ENCODE measurements around the gene PRAMEF15. TPM values are rescaled to one million over a fixed set of nuclear protein-coding genes. Genes with fewer than 3 reads are reported as not detected.
"Not testable (repeated sequence)": the region's sequence is repeated elsewhere in the genome, so short reads cannot be mapped to it uniquely, and the experiment has no call there.

PRAMEF15 gene
- not detected in 2 replicates for total RNA-seq (2014; rRNA removed; shearing (Covaris generic))

DNA sequence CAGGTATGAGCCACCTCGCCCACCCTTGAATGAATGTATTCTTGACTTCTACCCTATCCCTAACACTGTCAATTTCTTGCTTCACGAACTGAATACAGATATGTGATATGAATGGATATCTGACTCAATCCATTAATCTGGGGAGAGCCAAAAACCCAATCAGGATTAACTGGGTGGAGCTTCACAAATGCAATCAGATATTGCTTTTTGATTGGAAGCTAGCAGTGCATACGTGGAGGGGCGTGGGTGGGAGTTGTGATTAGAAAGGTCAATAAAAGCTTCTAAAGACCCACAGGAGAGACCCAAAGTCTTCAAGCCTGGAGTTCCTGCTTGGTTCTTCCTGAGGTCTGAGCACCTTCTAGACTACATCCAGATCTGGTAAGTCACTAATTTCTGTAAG is at the start of gene PRAMEF15:
TSS of gene PRAMEF15 (plus strand) at position 301 of the 400 bp plus-strand sequence. CDS start 2,827 bp downstream, outside the sequence.
- H3K9me3 ChIP-seq (replicated peaks); DNase-seq; H3K27me3 ChIP-seq; H3K4me1 ChIP-seq; H3K36me3 ChIP-seq; H3K27ac ChIP-seq; H3K4me3 ChIP-seq: not testable (repeated sequence)

DNA sequence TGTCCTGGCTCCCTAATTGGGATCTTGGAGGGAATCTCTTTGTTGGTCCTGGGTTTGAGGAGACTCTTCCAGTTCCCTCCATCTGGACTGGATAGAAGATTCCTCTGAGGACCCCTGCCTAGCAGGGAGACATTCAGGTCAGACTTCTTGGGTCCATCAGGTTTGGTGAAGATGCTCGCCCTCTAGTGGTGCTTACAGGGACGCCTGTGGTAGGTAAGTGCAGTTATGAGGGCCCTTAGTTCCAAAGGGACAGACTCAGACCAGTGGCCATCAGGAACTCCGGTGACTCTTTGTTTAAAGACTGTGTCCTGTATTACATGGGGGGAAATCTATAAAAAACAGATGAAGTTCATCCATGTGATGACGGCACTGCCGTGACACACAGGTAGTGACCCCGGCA is 38.4 kb upstream of the PRAMEF15 start:
- DNase-seq; H3K9me3 ChIP-seq (replicated peaks); H3K36me3 ChIP-seq; H3K4me1 ChIP-seq; H3K27ac ChIP-seq; H3K27me3 ChIP-seq; H3K4me3 ChIP-seq: not testable (repeated sequence)

DNA sequence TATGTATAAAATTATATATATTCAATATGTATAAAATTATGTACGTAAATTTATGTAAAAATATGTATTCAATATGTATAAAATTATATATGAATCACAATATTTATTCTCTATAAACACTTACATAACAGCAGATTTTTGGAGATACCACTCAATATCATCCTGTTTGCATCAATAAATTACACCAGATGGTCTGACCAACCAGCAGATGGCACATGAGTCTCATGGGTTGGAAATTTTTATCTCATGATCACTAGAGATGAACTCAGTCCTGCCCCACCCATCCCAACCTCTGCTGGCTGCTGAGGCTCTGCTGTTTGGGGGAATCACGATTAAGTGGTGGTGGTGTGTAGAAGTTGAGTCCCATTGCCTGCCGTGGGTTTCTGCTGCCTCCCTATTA is 35.8 kb upstream of the PRAMEF15 start:
- H3K27me3 ChIP-seq; DNase-seq; H3K4me1 ChIP-seq; H3K36me3 ChIP-seq; H3K4me3 ChIP-seq; H3K27ac ChIP-seq; H3K9me3 ChIP-seq (replicated peaks): not testable (repeated sequence)

DNA sequence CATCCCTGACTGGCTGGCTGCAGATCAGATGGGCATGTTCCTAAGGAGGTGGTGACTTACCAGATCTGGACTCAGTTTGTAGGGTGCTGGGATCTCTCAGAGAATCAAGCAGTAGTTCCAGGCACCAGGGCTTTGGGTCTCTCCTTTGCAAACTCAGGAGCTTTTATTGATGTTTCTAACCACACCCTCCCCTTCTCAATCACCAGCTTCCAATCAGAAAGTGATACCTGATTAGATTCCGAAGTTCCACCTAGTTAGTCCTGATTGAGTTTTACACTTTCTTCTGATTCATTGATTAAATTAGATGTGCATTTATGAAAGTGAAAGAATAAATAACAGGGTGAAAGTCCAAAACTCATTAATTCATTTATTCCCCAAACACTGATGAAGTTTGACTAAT is 30.3 kb upstream of the PRAMEF15 start, which contains the start of gene PRAMEF8:
TSS of gene PRAMEF8 (minus strand) at position 101 of the 400 bp plus-strand sequence. CDS start 1,046 bp downstream, outside the sequence.
- H3K4me3 ChIP-seq; H3K36me3 ChIP-seq; H3K27ac ChIP-seq; H3K4me1 ChIP-seq; DNase-seq; H3K9me3 ChIP-seq (replicated peaks); H3K27me3 ChIP-seq: not testable (repeated sequence)

DNA sequence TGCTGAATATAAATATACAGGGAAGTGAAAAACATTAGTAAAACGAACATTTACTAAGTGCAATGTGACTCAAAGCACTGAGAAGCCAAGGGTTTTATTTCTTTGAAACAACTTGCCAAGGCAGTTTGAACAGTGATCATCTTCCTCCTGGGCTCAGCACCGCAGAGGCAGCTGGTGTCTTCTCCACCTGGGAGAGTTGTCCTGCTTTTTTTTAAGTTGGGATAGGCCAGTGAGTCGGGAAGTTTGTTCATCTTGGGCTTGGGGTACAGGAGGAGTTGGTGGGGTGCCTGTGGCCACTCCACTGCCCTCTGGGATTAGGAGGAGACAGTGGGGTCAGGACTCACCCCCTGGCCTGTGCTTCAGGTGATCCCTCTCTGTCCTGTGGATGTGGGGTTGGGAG is 26.4 kb upstream of the PRAMEF15 start:
- H3K4me3 ChIP-seq; H3K4me1 ChIP-seq; DNase-seq; H3K9me3 ChIP-seq (replicated peaks); H3K36me3 ChIP-seq; H3K27ac ChIP-seq; H3K27me3 ChIP-seq: not testable (repeated sequence)

DNA sequence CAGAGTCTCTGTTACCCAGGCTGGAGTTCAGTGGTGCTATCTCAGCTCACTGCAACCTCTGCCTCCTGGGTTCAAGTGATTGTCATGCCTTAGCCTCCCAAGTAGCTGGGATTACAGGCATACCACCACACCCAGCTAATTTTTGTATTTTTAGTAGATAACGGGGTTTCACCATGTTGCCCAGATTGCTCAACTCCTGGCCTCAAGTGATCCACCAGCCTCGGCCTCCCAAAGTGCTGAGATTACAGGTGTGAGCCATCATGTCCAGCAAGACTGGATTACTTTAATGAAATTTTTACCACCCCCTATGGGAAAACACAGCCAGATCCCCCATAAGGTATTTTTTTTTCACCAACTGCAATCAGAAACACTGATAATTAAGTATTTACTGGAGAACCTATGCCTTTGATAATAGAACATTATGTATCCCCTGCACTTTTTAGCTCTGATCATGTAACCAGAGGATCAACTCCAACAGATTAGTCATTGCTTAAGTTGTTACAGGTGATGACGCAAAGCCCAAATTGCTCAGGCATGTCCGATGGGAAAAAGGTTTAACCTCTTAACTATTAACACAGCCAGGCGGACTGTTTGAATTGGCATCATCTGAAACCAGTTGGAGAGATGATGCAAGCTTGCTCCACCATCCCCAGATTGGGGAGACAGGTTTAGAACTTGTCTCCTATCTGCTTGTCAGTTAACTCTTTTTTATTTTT is 18.0 kb upstream of the PRAMEF15 start:
- DNase-seq; H3K4me1 ChIP-seq; H3K9me3 ChIP-seq (replicated peaks); H3K27ac ChIP-seq; H3K36me3 ChIP-seq; H3K27me3 ChIP-seq; H3K4me3 ChIP-seq: not testable (repeated sequence)

DNA sequence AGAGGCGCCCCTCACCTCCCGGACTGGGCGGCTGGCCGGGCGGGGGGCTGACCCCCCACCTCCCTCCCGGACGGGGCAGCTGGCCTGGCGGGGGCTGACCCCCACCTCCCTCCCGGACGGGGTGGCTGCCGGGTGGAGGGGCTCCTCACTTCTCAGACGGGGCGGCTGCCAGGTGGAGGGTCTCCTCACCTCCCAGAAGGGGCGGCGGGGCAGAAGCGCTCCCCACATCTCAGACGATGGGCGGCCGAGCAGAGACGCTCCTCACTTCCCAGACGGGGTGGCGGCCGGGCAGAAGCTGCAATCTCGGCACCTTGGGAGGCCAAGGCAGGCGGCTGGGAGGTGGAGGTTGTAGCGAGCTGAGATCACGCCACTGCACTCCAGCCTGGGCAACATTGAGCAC is 16.7 kb upstream of the PRAMEF15 start:
- H3K4me1 ChIP-seq; H3K36me3 ChIP-seq; H3K27ac ChIP-seq; DNase-seq; H3K9me3 ChIP-seq (replicated peaks); H3K4me3 ChIP-seq; H3K27me3 ChIP-seq: not testable (repeated sequence)

DNA sequence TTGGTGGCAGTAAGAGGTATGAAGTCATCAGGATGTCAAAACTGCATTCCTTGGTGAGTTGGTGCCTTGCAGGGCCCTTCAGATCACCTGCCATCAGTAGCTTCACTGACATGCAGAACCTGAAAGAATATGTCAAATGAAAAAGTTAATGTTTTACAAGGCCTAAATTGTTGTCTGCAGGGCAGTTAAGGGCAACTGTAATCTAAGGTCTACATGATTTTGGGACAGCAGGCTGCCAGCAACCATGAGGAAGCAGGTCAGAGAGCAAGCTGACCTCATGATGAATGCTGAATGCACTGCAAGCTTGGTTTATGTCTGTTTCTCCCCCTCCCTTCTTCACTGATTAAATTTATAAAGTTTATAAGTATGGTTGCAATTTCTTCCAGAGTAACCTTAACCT is 13.2 kb upstream of the PRAMEF15 start:
- not testable (repeated sequence) for H3K27me3 ChIP-seq; H3K4me1 ChIP-seq; H3K9me3 ChIP-seq (replicated peaks); H3K27ac ChIP-seq; DNase-seq; H3K4me3 ChIP-seq; H3K36me3 ChIP-seq

DNA sequence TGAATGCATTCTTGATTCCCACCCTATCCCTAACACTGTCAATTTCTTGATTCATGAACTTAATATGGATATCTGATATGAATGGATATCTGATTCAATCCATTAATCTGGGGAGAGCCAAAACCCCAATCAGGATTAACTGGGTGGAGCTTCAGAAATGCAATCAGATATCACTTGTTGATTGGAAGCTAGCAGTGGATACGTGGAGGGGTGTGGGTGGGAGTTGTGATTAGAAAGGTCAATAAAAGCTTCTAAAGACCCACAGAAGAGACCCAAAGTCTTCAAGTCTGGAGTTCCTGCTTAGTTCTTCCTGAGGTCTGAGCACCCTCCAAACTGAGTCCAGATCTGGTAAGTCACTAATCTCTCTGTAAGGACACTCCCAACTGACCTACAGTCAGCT is 12.1 kb upstream of the PRAMEF15 start, which contains the start of gene PRAMEF33:
TSS of gene PRAMEF33 (plus strand) at position 301 of the 400 bp plus-strand sequence. CDS start 2,416 bp downstream, outside the sequence.
- not testable (repeated sequence) for H3K27me3 ChIP-seq; H3K9me3 ChIP-seq (replicated peaks); H3K27ac ChIP-seq; DNase-seq; H3K4me3 ChIP-seq; H3K4me1 ChIP-seq; H3K36me3 ChIP-seq

DNA sequence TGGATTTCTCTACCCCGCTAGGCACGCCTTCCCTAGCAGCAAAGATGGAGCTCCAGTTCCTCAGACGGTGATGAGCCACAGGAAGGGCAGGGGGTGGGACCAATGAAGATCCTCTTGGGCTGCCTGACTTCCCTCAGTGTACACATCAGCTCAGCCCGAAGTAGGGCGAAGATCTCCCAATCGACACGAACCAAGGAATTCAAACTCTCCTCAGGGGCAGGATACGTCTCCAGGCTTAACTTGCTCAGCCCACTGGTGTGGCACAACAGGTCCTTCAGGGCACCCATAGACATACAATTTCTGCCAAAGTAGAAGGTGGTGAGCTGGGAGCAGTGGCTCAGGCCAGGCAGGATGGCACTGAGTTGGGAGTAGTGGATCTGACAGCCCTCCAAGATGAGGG is 27.1 kb downstream of the PRAMEF15 start:
- not testable (repeated sequence) for DNase-seq; H3K36me3 ChIP-seq; H3K27ac ChIP-seq; H3K27me3 ChIP-seq; H3K4me3 ChIP-seq; H3K9me3 ChIP-seq (replicated peaks); H3K4me1 ChIP-seq

DNA sequence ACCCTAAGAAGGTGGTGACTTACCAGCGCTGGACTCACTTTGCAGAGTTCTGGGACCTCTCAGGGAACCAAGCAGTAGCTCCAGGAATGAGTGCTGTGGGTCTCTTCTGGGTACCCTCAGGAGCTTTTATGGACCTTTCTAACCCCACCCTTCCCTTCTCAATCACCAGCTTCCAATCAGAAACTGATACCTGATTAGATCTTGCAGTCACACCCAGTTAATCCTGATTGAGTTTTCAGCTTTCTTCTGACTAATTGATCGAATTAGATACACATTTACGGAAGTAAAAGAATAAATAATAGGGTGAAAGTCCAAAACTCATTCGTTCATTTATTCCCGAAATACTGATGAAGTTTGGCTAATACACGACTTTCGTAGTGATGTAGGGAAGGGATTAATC is 31.7 kb downstream of the PRAMEF15 start, which contains the start of gene PRAMEF14:
TSS of gene PRAMEF14 (minus strand) at position 101 of the 400 bp plus-strand sequence. CDS start 1,820 bp downstream, outside the sequence.
- H3K36me3 ChIP-seq; H3K4me3 ChIP-seq; DNase-seq; H3K9me3 ChIP-seq (replicated peaks); H3K27ac ChIP-seq; H3K4me1 ChIP-seq; H3K27me3 ChIP-seq: not testable (repeated sequence)

DNA sequence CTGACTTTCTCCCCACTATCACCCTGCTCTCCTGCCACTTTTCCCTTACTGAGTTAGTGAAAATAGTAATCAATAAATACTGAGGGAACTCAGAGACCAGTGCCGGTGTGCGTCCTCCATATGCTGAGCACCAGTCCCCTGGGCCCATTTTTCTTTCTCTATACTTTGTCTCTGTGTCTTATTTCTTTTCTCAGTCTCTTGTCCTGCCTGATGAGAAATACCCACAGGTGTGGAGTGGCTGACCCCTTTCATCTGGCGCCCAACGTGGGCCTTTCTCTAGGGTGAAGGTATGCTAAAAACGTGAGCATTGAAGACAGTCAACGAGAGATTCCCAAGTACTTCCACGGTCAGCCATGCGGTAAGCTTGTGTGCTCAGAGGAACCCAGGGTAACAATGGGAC is 38.1 kb downstream of the PRAMEF15 start:
- not testable (repeated sequence) for H3K9me3 ChIP-seq (replicated peaks); H3K36me3 ChIP-seq; H3K4me3 ChIP-seq; H3K27me3 ChIP-seq; H3K4me1 ChIP-seq; H3K27ac ChIP-seq
- DNase-seq, result peak in 1 of 2 experiments; percentile 4

DNA sequence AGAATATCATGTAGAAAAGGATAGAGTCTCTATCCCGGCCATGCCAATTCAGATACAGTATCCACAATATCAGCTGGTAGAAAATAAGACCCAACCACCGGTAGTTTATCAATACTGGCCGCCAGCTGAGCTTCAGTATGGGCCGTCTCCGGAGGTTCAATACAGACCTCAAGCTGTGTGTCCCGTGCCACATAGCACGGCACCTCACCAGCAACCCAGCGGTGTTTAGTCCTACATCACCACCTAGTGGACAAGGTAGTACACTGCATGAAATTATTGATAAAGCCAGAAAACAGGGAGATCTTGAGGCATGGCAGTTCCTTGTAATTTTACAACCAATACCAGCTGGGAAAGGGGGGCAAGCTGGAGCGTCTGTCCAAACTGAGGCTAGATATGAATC is 39.1 kb downstream of the PRAMEF15 start:
- not testable (repeated sequence) for H3K4me1 ChIP-seq, DNase-seq, H3K27me3 ChIP-seq

DNA sequence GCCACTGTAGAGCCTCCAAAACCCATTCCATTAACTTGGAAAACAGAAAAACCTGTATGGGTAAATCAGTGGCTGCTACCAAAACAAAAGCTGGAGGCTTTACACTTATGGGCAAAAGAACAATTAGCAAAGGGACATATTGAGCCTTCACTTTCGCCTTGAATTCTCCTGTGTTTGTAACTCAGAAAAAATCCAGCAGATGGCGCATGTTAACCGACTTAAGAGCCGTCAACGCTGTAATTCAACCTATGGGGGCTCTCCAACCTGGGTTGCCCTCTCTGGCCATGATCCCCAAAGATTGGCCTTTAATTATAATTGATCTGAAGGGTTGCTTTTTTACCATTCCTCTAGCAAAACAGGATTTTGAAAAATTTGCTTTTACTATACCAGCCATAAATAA is 41.4 kb downstream of the PRAMEF15 start:
- not testable (repeated sequence) for H3K36me3 ChIP-seq; H3K4me3 ChIP-seq; H3K27me3 ChIP-seq; H3K27ac ChIP-seq; H3K9me3 ChIP-seq (replicated peaks); H3K4me1 ChIP-seq
- DNase-seq, result peak; percentile 34 to 71

More for the DNA sequence above, 39.1 kb downstream of the PRAMEF15 start:
- not testable (repeated sequence) for H3K27ac ChIP-seq; H3K9me3 ChIP-seq (replicated peaks); H3K4me3 ChIP-seq; H3K36me3 ChIP-seq

DNA sequence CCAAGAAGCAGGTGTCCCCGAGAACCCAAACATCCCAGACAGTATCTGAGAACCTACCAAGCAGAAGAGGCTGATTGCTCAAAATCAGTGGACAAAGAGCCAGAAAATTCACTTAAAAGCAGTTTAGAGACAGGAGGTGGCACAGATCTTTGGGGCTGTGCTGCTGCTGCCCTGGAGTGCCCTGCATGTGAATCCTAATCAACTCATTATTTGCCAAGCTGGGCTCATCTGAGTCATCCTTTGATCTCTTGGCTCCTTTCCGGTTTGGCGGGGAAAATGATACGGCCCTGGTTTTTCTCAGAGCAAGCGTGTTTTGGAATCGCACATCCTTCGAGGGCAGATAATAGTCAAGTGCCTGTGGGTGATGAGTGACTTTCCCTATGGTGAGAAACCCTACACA is 47.0 kb downstream of the PRAMEF15 start:
- H3K9me3 ChIP-seq (replicated peaks); H3K36me3 ChIP-seq; H3K27ac ChIP-seq; H3K4me3 ChIP-seq; H3K27me3 ChIP-seq; H3K4me1 ChIP-seq; DNase-seq: not testable (repeated sequence)

DNA sequence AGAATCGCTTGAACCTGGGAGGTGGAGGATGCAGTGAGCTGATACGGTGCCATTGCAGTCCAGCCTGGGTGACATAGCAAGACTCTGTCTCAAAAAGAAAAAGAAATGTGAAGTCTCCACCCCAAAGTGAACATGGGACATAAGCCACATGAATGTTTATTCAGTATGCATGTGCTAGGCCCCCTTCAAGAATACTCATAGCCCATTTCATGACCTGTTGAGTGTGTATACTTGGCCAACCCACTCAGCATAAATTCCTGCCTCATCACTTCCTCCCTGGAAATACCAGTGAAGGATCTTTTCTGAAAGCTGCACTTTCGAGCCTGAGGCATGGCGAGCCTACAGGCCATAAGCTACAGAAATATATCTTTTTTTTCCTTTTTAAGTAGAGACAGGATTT is 49.5 kb downstream of the PRAMEF15 start:
- not testable (repeated sequence) for H3K4me1 ChIP-seq; H3K27ac ChIP-seq; H3K4me3 ChIP-seq; DNase-seq; H3K9me3 ChIP-seq (replicated peaks); H3K36me3 ChIP-seq; H3K27me3 ChIP-seq
